H1 (cell line): ENCODE data around the gene DDAH2. TPM values are rescaled to one million over a fixed set of nuclear protein-coding genes. Genes with fewer than 3 reads are reported as not detected.
A peak's percentile ranks its signal among the peaks of the same experiment; 100 is the strongest.

Experiments
- CTCF ChIA-PET: fragments of 300-600 bp; sonication (Branson Sonifier 250); formaldehyde crosslinking; loops from one replicate; lab custom pipeline; 2021; ENCODE audit not compliant: partially characterized antibody; lab: Charles Lee
- POLR2A ChIA-PET: fragments of 300-600 bp; sonication (Branson Sonifier 250); formaldehyde crosslinking; loops from one replicate; lab custom pipeline; 2021; ENCODE audit warnings: inconsistent platforms; ENCODE audit not compliant: partially characterized antibody; lab: Charles Lee
- DNase-seq, 2 experiments: peaks; one replicate each; pipeline versions ENCODE4 v3.0.0 to v3.0.0-alpha.2; 2010 to 2022; ENCODE audit warnings: low spot score in 2 of 2, low read depth in 1 of 2, mixed read lengths in 1 of 2
- FAIRE-seq: peaks from 2 replicates; lab custom pipeline; 2011; peaks lifted over from hg19 to GRCh38; lab: Jason Lieb, UNC
- H2AFZ ChIP-seq: 2 replicates; pipeline ENCODE4 v1.8.1; 2012; ENCODE audit warnings: low read length, inconsistent platforms
- H2AK5ac ChIP-seq: 2 replicates; pipeline ENCODE4 v1.6.1; 2013; ENCODE audit warnings: low read depth, low read length
- H2BK120ac ChIP-seq: replicated peaks from 2 replicates; pipeline ENCODE3; 2013; ENCODE audit warnings: low read depth, low read length, inconsistent platforms
- H2BK12ac ChIP-seq: 2 replicates; pipeline ENCODE4 v1.6.1; 2013; ENCODE audit warnings: low read depth, low read length
- H2BK15ac ChIP-seq: 2 replicates; pipeline ENCODE4 v1.6.1; 2013; ENCODE audit warnings: low read length
- H2BK20ac ChIP-seq: 2 replicates; pipeline ENCODE4 v1.6.1; 2013; ENCODE audit warnings: low read length
- H2BK5ac ChIP-seq: 2 replicates; pipeline ENCODE4 v1.6.1; 2013; ENCODE audit warnings: low read depth, low read length
- H3K14ac ChIP-seq: 2 replicates; pipeline ENCODE4 v1.6.1; 2013; ENCODE audit warnings: inconsistent platforms; ENCODE audit not compliant: insufficient read length
- H3K18ac ChIP-seq: 2 replicates; pipeline ENCODE4 v1.6.1; 2013; ENCODE audit warnings: low read length; ENCODE audit errors: extremely low read depth
- H3K23ac ChIP-seq: 2 replicates; pipeline ENCODE4 v1.6.1; 2013; ENCODE audit warnings: inconsistent platforms; ENCODE audit not compliant: insufficient read length
- H3K23me2 ChIP-seq: 2 replicates; pipeline ENCODE4 v1.6.1; 2013; ENCODE audit warnings: low read depth, low read length
- H3K27ac ChIP-seq: 2 replicates; pipeline ENCODE4 v1.6.1; 2011; ENCODE audit warnings: low read depth, low read length, inconsistent platforms
- H3K27me3 ChIP-seq, 4 experiments: replicated peaks in 1 of 4; 1 replicate in 1 of 4; 2 replicates in 3 of 4; pipeline versions ENCODE4 v1.6.1 to v1.8.1; 2011 to 2013; ENCODE audit warnings: low read length in 3 of 4, mild to moderate bottlenecking in 3 of 4, inconsistent platforms in 2 of 4, mixed read lengths in 2 of 4, moderate library complexity in 1 of 4; ENCODE audit not compliant: control insufficient read depth in 3 of 4, insufficient read depth in 3 of 4; ENCODE audit errors: extremely low read depth in 1 of 4
- H3K36me3 ChIP-seq, 4 experiments: 2 replicates each; pipeline versions ENCODE4 v1.6.1 to v1.8.1; 2011 to 2013; ENCODE audit warnings: mild to moderate bottlenecking in 4 of 4, low read length in 3 of 4, moderate library complexity in 2 of 4, control low read depth in 1 of 4, inconsistent platforms in 1 of 4; ENCODE audit not compliant: insufficient read depth in 4 of 4, control insufficient read depth in 2 of 4
- H3K4ac ChIP-seq: replicated peaks from 2 replicates; pipeline ENCODE3; 2013; ENCODE audit warnings: low read length, low read depth, mixed read lengths, inconsistent platforms; ENCODE audit not compliant: insufficient read length
- H3K4me1 ChIP-seq, 4 experiments: replicated peaks in 1 of 4; 1 replicate in 1 of 4; 2 replicates in 3 of 4; pipeline versions ENCODE4 v1.6.1 to v1.8.1; 2011 to 2013; ENCODE audit warnings: low read length in 3 of 4, inconsistent platforms in 2 of 4, mixed read lengths in 1 of 4; ENCODE audit not compliant: insufficient read depth in 4 of 4, control insufficient read depth in 3 of 4
- H3K4me2 ChIP-seq, 2 experiments: 2 replicates each; pipeline versions ENCODE4 v1.6.1 to v1.8.1; 2011 to 2013; ENCODE audit warnings: low read depth in 2 of 2, low read length in 2 of 2, control low read depth in 1 of 2, inconsistent platforms in 1 of 2, mild to moderate bottlenecking in 1 of 2; ENCODE audit not compliant: insufficient read depth in 1 of 2
- H3K4me3 ChIP-seq, 4 experiments: fragments of 200-600, 300-600 bp in 1 of 4; sonication (generic), shearing (Covaris generic), sonication (Bioruptor Twin) in 1 of 4; 2 replicates each; pipeline versions ENCODE4 v1.5.1 to v1.8.1; 2011 to 2016; ENCODE audit warnings: low read length in 4 of 4, low read depth in 3 of 4, control low read depth in 2 of 4, inconsistent platforms in 2 of 4, mild to moderate bottlenecking in 2 of 4, mixed read lengths in 1 of 4, moderate library complexity in 1 of 4; ENCODE audit not compliant: insufficient read depth in 2 of 4; ENCODE audit errors: extremely low read depth in 1 of 4
- H3K56ac ChIP-seq: replicated peaks from 2 replicates; pipeline ENCODE3; 2013; ENCODE audit warnings: low read depth, mild to moderate bottlenecking, mixed read lengths, low read length, inconsistent platforms; ENCODE audit not compliant: insufficient read length
- H3K79me1 ChIP-seq: 2 replicates; pipeline ENCODE4 v1.6.1; 2013; ENCODE audit warnings: low read depth, low read length, control low read depth
- H3K79me2 ChIP-seq, 2 experiments: 2 replicates each; pipeline versions ENCODE4 v1.6.1 to v1.8.1; 2012 to 2013; ENCODE audit warnings: low read length in 2 of 2, mild to moderate bottlenecking in 2 of 2, inconsistent platforms in 1 of 2; ENCODE audit not compliant: insufficient read depth in 2 of 2, control insufficient read depth in 1 of 2
- H3K9ac ChIP-seq, 4 experiments: replicated peaks in 1 of 4; 1 replicate in 1 of 4; 2 replicates in 3 of 4; pipeline versions ENCODE4 v1.6.1 to v1.8.1; 2011 to 2013; ENCODE audit warnings: low read depth in 3 of 4, low read length in 3 of 4, control low read depth in 2 of 4, mild to moderate bottlenecking in 2 of 4, moderate library complexity in 2 of 4, inconsistent platforms in 1 of 4; ENCODE audit errors: extremely low read depth in 1 of 4
- H3K9me3 ChIP-seq, 2 experiments: 2 replicates each; pipeline versions ENCODE4 v1.6.1 to v1.8.1; 2012 to 2013; ENCODE audit warnings: mild to moderate bottlenecking in 2 of 2, moderate library complexity in 2 of 2, control low read depth in 1 of 2, inconsistent platforms in 1 of 2, low read depth in 1 of 2, low read length in 1 of 2, mixed read lengths in 1 of 2; ENCODE audit not compliant: insufficient read depth in 2 of 2
- H4K20me1 ChIP-seq, 2 experiments: replicated peaks in 1 of 2; 2 replicates each; pipeline versions ENCODE3 to v1.8.1; 2011 to 2013; ENCODE audit warnings: inconsistent platforms in 2 of 2, low read length in 2 of 2, mild to moderate bottlenecking in 1 of 2; ENCODE audit not compliant: insufficient read depth in 2 of 2, control insufficient read depth in 1 of 2
- H4K5ac ChIP-seq: 2 replicates; pipeline ENCODE4 v1.6.1; 2013; ENCODE audit warnings: low read length, low read depth, mixed read lengths, inconsistent platforms; ENCODE audit not compliant: insufficient read length
- H4K8ac ChIP-seq: 2 replicates; pipeline ENCODE4 v1.8.0; 2013; ENCODE audit warnings: mild to moderate bottlenecking, moderate library complexity, low read length, inconsistent platforms; ENCODE audit not compliant: insufficient read depth; ENCODE audit errors: extremely low read depth
- H4K91ac ChIP-seq: replicated peaks from 2 replicates; pipeline ENCODE3; 2013; ENCODE audit warnings: low read length, mixed read lengths, inconsistent platforms; ENCODE audit not compliant: insufficient read length
- CBX8 ChIP-seq: fragments of 300-800, 300-1000 bp; sonication (generic); IDR thresholded peaks from 2 replicates; pipeline ENCODE4 v1.7.1; 2016; ENCODE audit warnings: low read depth, low read length, borderline replicate concordance
- HDAC6 ChIP-seq: IDR thresholded peaks from one replicate; pipeline ENCODE4 v1.7.1; 2012; ENCODE audit warnings: low read depth, mild to moderate bottlenecking, inconsistent platforms, low read length, moderate library complexity
- MAX ChIP-seq: IDR thresholded peaks from 2 replicates; pipeline ENCODE4 v1.6.1; 2012; ENCODE audit warnings: inconsistent platforms
- PHF8 ChIP-seq: fragments of 200-600 bp; sonication (generic); conservative IDR thresholded peaks from 2 replicates; pipeline ENCODE4 v1.7.1; 2012; ENCODE audit warnings: low read depth, mild to moderate bottlenecking, inconsistent platforms, low read length, moderate library complexity
- POLR2AphosphoS5 ChIP-seq: IDR thresholded peaks from 2 replicates; pipeline ENCODE4 v1.6.1; 2011; ENCODE audit warnings: low read depth, low read length
- SAP30 ChIP-seq: fragments of 300-600 bp; sonication (generic); IDR thresholded peaks from 2 replicates; pipeline ENCODE4 v1.7.1; 2012; ENCODE audit warnings: low read length, moderate library complexity, mild to moderate bottlenecking, inconsistent platforms; ENCODE audit not compliant: insufficient read depth, insufficient replicate concordance
- SIN3A ChIP-seq, 2 experiments: IDR thresholded peaks in 1 of 2; conservative IDR thresholded peaks in 1 of 2; 2 replicates each; pipeline ENCODE4 v1.6.1; 2011 to 2012; ENCODE audit warnings: low read length in 2 of 2, improper control_type of control experiment in 1 of 2, low read depth in 1 of 2, mild to moderate bottlenecking in 1 of 2
- SIX5 ChIP-seq: IDR thresholded peaks from 2 replicates; pipeline ENCODE4 v1.6.1; 2011; ENCODE audit warnings: mild to moderate bottlenecking, low read depth, low read length
- TBP ChIP-seq: IDR thresholded peaks from 2 replicates; pipeline ENCODE4 v1.6.1; 2011; ENCODE audit warnings: low read depth, low read length, improper control_type of control experiment
- WGBS, 2 experiments: shearing (Covaris generic) in 1 of 2; methylation state at CpG; one replicate each; pipeline versions ENCODE4 v1.1.6 to v1.1.7; 2013 to 2015; ENCODE audit warnings: low lambda C conversion rate in 2 of 2, mixed read lengths in 2 of 2, inconsistent platforms in 1 of 2, low coverage in 1 of 2, missing lambda C conversion rate in 1 of 2; ENCODE audit not compliant: insufficient replicate concordance in 2 of 2, insufficient coverage in 1 of 2, insufficient read length in 1 of 2; ENCODE audit errors: extremely low coverage in 1 of 2, missing lambda C conversion rate in 1 of 2; 5-methylcytosine and 5-hydroxymethylcytosine counted together
- polyA plus RNA-seq, 7 experiments: library from polyadenylated mRNA; depleted of rRNA in 3 of 7; stranded (reverse) in 5 of 7; unstranded in 2 of 7; fragments of >200 nt in 5 of 7; fragments of 200-250 nt in 2 of 7; gene quantifications; 1 replicate in 5 of 7; 2 replicates in 1 of 7; 4 replicates in 1 of 7; pipeline versions ENCODE4 v1.2.1 to v1.2.3, GENCODE V29; 2011 to 2013; ENCODE audit warnings: missing spikeins in 2 of 7, mixed read lengths in 2 of 7
- total RNA-seq: library from RNA; stranded (reverse); fragmentation: NEBNext Ultra II Directional; extraction: Animal tissue kit (Norgen Biotek cat#: 25700); gene quantifications from 2 replicates; pipeline ENCODE4 v1.2.1, GENCODE V29; 2021

Gene DDAH2
- total and polyA plus RNA-seq, 2 of the 8 experiments (the other 6 are each of a cell fraction or from before 2014, with no cell fraction given): 53.3 to 73.5 TPM

DNA sequence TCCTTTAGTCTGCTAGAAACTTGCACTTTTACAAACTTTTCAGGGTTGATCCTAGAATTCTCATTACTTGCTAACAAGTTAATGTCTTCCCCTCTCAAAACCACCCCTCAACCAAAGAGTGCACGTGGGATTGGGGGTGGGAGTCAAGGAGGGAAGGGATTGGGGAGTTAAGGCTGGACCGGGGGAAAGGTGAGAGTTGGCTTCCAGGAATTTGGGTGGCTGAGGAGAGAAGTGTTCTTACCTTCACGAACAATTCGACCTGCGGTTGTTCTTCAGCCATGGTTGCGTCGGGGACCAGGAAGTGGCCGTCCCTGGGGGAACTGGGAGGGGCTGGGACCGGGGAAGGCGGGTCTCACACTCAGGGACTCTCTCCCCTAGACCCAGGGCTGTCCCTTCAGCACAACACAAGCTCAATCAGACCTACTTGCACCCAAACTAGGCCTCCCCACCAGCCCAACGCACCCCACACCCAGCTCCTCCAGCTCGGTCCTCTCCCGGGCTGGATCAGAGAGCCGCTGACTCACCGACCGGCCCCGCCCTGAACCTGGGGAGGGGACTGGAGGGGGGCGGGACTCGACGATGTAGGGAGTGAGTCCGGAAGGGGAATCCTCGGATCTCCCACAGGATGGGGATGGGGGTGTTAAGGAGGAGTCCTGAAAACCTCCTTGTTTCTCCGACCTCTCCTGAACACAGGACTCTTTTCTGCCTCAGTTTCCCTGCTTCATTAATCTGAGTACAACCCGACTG, 7.1 kb upstream of the DDAH2 start, which contains the start of gene CLIC1:
Gene CLIC1, minus strand, starts transcription at position 510 of the 747 bp plus-strand sequence. Its CDS starts 230 bp downstream, at position 280.
- Histone ChIP-seq H4K8ac (peak within 1 kb of the TSS; percentile 64; the same call in 1 of the 2 replicates), H2BK120ac (peak within 1 kb of the TSS; percentile 29), H3K18ac (peak within 1 kb of the TSS; percentile 93), H4K20me1 (peaks cover 4 to 5% of the 10 kb centered on the region in 2 experiments), H3K79me2 (peaks cover 0 to 26% of the 10 kb centered on the region in 2 experiments; a peak in 2 of 4 replicates), H3K14ac (no peak within 1 kb of the TSS), H3K23ac (no peak within 1 kb of the TSS), H3K4me2 (peak within 1 kb of the TSS; percentile 78 to 99), H3K9ac (peak within 1 kb of the TSS; percentile 63 to 91 (median 66)), H3K4me3 (peak within 1 kb of the TSS; percentile 82 to 98 (median 92)), H3K23me2 (peaks cover 20% of the 10 kb centered on the region), H3K36me3 (peaks cover 10 to 26% (median 20%) of the 10 kb centered on the region in 4 experiments), H2BK12ac (peak within 1 kb of the TSS; percentile 35; the same call in 1 of the 2 replicates), H2BK5ac (peak within 1 kb of the TSS; percentile 97), H3K79me1 (peaks cover 8% of the 10 kb centered on the region; the same call in 1 of the 2 replicates), H4K5ac (peak within 1 kb of the TSS; percentile 88), H2AFZ (no peak within 1 kb of the TSS), H3K4ac (peak within 1 kb of the TSS; percentile 40), H3K27me3 (no peaks in the 10 kb centered on the region), H3K56ac (peak within 1 kb of the TSS; percentile 27), H2BK15ac (peak within 1 kb of the TSS; percentile 81; the same call in 1 of the 2 replicates), H2AK5ac (peak within 1 kb of the TSS; percentile 57; the same call in 1 of the 2 replicates), H2BK20ac (peak within 1 kb of the TSS; percentile 61; the same call in 1 of the 2 replicates), H3K4me1 (peaks cover 23 to 29% (median 25%) of the 10 kb centered on the region in 4 experiments), H3K27ac (peak within 1 kb of the TSS; percentile 64; the same call in 1 of the 2 replicates), H4K91ac (peak within 1 kb of the TSS; percentile 67), H3K9me3 (no peaks in the 10 kb centered on the region; a peak in 1 of 4 replicates)
- WGBS, 2 experiments: 2% methylated on average over 22 of the region's 24 CpGs; no CpG with 5 or more reads in 1 of the 2 experiments
- ChIA-PET POLR2A (interaction anchor here (0.7 to 8.7 kb wide), 27 partner anchors 11 to 223 kb away, joined by 3 to 73 read pairs (median 5); partner anchors contain the start of genes ABHD16A, CSNK2B, DDX39B and GPANK1), CTCF (interaction anchor here (0.5 to 5.6 kb wide), 20 partner anchors 12 to 868 kb away, joined by 3 to 23 read pairs (median 3); no protein-coding TSS in a partner anchor)
- no peak for FAIRE-seq
- DNase-seq: peak; percentile 50 to 86
- peak; percentile 5 to 22; a peak in 1 of 4 replicates for TF ChIP-seq SIN3A (conservative IDR thresholded peaks at IDR 0.05 in 1 of 2, IDR thresholded peaks at IDR 0.05 in 1 of 2; ENCODE audit: low read depth in 1 of 2, low read length in 2 of 2)
- TF ChIP-seq HDAC6: no peak
- 0 out of 2 replicates have a peak, but pooled peaks have one; percentile 33 for TF ChIP-seq TBP
- TF ChIP-seq SAP30: no peak
- TF ChIP-seq CBX8: no peak
- TF ChIP-seq MAX: peak; percentile 52
- 0 out of 2 replicates have a peak, but pooled peaks have one; percentile 58 for TF ChIP-seq POLR2AphosphoS5
- TF ChIP-seq SIX5: no peak
- peak; percentile 57 for TF ChIP-seq PHF8
